Activated CD8-positive, alpha-beta memory T cell treated with anti-CD3 and anti-CD28 coated beads, Interleukin-2, amount 50 U/mL, for 4 hours (primary cell): ENCODE data around the gene PSPN.
"Not testable (repeated sequence)": the region's sequence is repeated elsewhere in the genome, so short reads cannot be mapped to it uniquely, and the experiment has no call there.

Experiments
- DNase-seq: peaks from one replicate; pipeline ENCODE4 v3.0.0-alpha.2; 2020

The PSPN gene

GRCh38 chr19:6373096-6373812, 2.5 kb downstream of the PSPN start:
- peak; percentile 99 for DNase-seq

GRCh38 chr19:6372594-6373095, 3.1 kb downstream of the PSPN start, which contains the start of gene ALKBH7:
ALKBH7 (plus strand) TSS chr19:6372794; CDS start chr19:6372821, 27 bp downstream.
- DNase-seq, result peak; percentile 91

- DNase-seq, result no peak
Observed at GRCh38 chr19:6364353-6364752, 11.4 kb downstream of the PSPN start.

GRCh38 chr19:6362351-6362801, 13.4 kb downstream of the PSPN start:
- peak; percentile 35 for DNase-seq

GRCh38 chr19:6362027-6362350, 13.7 kb downstream of the PSPN start:
- DNase-seq, result no peak

GRCh38 chr19:6360857-6361216, 14.9 kb downstream of the PSPN start:
- DNase-seq, result not testable (repeated sequence)

GRCh38 chr19:6360445-6360844, 15.3 kb downstream of the PSPN start:
- DNase-seq, result not testable (repeated sequence)

GRCh38 chr19:6359568-6360341, 16.0 kb downstream of the PSPN start:
- no peak for DNase-seq

- DNase-seq, result no peak
Observed at GRCh38 chr19:6358003-6358402, 17.7 kb downstream of the PSPN start.

GRCh38 chr19:6357174-6357573, 18.6 kb downstream of the PSPN start:
- no peak for DNase-seq

- DNase-seq, result not testable (repeated sequence)
Observed at GRCh38 chr19:6355321-6356040, 20.3 kb downstream of the PSPN start.

GRCh38 chr19:6354098-6354674, 21.5 kb downstream of the PSPN start:
- no peak for DNase-seq

- DNase-seq, result no peak
Observed at GRCh38 chr19:6352381-6353165, 23.2 kb downstream of the PSPN start.

GRCh38 chr19:6350688-6351087, 25.0 kb downstream of the PSPN start:
- DNase-seq, result no peak

GRCh38 chr19:6349271-6349670, 26.5 kb downstream of the PSPN start:
- DNase-seq, result not testable (repeated sequence)

GRCh38 chr19:6343462-6343861, 32.3 kb downstream of the PSPN start:
- DNase-seq, result no peak

GRCh38 chr19:6340493-6341201, 35.1 kb downstream of the PSPN start:
- DNase-seq, result no peak

- DNase-seq, result no peak
Observed at GRCh38 chr19:6334490-6335285, 41.0 kb downstream of the PSPN start.

- DNase-seq, result no peak
Observed at GRCh38 chr19:6333439-6333838, 42.3 kb downstream of the PSPN start, which contains the start of gene ACER1. ACER1 (minus strand) TSS chr19:6333612; CDS start chr19:6333551, 61 bp downstream.

GRCh38 chr19:6326815-6327214, 48.9 kb downstream of the PSPN start:
- no peak for DNase-seq

- DNase-seq, result no peak
Observed at GRCh38 chr19:6325614-6326013, 50.1 kb downstream of the PSPN start.
